ENCODE results near the gene FOXS1.

Gene FOXS1

DNA sequence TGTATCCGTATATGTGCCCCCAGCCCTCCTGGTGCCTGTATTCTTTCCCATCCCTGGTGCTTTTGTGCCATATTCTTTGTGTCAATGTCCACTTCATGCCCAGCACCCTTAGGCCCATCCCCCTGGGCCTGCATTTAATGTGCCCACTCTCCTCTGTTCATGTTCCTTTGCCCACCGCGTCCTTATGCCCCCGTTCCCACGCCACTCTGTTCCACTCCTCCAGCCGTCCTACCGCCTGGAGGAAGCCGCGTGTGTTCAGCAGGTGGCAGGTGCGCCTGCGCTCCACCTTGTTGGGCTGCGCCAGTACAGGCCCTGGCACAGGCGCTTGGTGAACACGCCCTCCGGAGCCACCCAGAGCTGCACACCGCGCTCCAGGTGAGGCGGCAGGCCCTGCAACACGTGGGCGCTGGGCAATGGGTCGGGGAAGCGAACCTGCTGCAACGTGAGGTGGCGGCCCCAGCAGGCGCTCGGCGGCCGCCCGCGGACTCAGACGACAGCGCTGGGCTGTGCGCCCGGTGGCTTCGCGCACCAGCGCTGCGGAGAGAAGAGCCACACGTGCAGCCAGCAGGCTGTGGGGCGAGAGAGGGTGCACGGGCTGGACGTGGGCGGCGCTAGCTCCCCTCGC is 4.0 kb upstream of the FOXS1 start:
- H3K9me2 ChIP-seq (replicated peaks; ENCODE audit: control insufficient read depth, low read length) = no peaks in the 10 kb centered on the region
- H3K36me3 ChIP-seq (ENCODE audit: control insufficient read depth, low read length) = no peaks in the 10 kb centered on the region
- no peak overlapping the region for H3K4me3 ChIP-seq (ENCODE audit: low read length)
- H3K79me2 ChIP-seq (ENCODE audit: control insufficient read depth, low read length) = no peaks in the 10 kb centered on the region
- H3K27me3 ChIP-seq (ENCODE audit: control insufficient read depth, low read length) = peaks cover 3% of the 10 kb centered on the region; the same call in 1 of the 2 replicates
- H3K9me3 ChIP-seq (ENCODE audit: control insufficient read depth, insufficient read depth, low read length) = no peaks in the 10 kb centered on the region
- no peaks in the 10 kb centered on the region for H3K4me1 ChIP-seq (ENCODE audit: control insufficient read depth, low read length)
- no peaks in the 10 kb centered on the region for H4K20me1 ChIP-seq (ENCODE audit: control insufficient read depth, insufficient read depth, low read depth, low read length)
- TF ChIP-seq, protein P1, sequence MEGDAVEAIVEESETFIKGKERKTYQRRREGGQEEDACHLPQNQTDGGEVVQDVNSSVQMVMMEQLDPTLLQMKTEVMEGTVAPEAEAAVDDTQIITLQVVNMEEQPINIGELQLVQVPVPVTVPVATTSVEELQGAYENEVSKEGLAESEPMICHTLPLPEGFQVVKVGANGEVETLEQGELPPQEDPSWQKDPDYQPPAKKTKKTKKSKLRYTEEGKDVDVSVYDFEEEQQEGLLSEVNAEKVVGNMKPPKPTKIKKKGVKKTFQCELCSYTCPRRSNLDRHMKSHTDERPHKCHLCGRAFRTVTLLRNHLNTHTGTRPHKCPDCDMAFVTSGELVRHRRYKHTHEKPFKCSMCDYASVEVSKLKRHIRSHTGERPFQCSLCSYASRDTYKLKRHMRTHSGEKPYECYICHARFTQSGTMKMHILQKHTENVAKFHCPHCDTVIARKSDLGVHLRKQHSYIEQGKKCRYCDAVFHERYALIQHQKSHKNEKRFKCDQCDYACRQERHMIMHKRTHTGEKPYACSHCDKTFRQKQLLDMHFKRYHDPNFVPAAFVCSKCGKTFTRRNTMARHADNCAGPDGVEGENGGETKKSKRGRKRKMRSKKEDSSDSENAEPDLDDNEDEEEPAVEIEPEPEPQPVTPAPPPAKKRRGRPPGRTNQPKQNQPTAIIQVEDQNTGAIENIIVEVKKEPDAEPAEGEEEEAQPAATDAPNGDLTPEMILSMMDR (IDR thresholded peaks at IDR 0.05; ENCODE audit: low read depth, low read length, poor library complexity, severe bottlenecking) = no peak
- TF ChIP-seq EZH2phosphoT487 (IDR thresholded peaks at IDR 0.05; ENCODE audit: borderline replicate concordance, low read length) = no peak
- no peak overlapping the region for H3K4me2 ChIP-seq (ENCODE audit: low read length)
- no peak overlapping the region for H3K27ac ChIP-seq (ENCODE audit: low read depth, low read length)
- no peaks in the 10 kb centered on the region for H3F3A ChIP-seq (ENCODE audit: control insufficient read depth, insufficient read depth)

DNA sequence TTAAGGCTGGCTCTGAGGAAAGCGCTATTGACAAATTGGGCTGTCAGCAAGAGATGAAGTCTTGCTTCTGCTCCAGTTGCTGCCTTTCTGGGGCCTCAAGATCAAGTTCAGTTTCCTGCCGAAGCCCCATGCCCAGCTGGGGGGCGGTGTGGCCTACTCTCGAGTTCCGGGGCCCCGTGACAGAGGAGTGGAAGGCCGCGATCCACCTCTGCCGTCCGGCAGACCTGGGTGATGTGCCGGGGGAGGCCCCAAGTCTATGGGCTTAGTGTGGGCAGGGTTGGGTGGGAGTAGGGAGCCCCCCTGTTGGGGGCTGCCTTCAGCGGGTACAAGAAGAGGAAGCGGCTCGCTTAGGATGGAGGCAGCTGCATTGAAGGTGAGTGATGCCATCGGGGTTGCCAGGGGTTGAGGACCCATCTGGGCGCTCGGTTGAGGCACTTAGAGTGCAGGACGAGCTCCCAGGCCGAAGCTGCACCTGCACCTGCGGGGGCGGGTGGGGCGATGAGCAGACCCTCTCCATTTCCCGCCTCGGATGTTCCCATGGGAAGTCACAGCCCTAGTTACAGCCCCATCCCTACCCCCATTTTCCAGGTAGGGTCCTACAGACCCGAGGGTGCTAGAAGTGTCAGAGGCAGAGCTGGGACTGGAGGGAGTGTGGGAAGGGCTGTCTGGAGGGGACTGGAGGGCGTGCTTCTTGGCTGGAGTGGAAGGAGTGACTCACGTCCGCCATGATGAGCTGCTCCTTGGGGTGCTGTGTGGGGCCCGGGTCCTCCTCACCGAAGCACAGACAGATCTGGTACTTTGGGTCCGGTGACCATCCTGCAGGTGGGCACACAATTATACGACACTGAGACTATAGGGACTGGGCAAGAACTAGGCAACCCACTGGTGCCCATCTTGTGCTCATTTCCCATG is 2.9 kb upstream of the FOXS1 start:
- no peaks in the 10 kb centered on the region; the same call in 1 of the 2 replicates for H3K27me3 ChIP-seq (ENCODE audit: control insufficient read depth, low read length)
- no peak overlapping the region for H3K4me3 ChIP-seq (ENCODE audit: low read length)
- no peaks in the 10 kb centered on the region for H3F3A ChIP-seq (ENCODE audit: control insufficient read depth, insufficient read depth)
- H3K4me2 ChIP-seq (ENCODE audit: low read length) = no peak overlapping the region
- H3K79me2 ChIP-seq (ENCODE audit: control insufficient read depth, low read length) = no peaks in the 10 kb centered on the region
- H3K27ac ChIP-seq (ENCODE audit: low read depth, low read length) = no peak overlapping the region
- no peaks in the 10 kb centered on the region for H3K9me3 ChIP-seq (ENCODE audit: control insufficient read depth, insufficient read depth, low read length)
- no peak for TF ChIP-seq EZH2phosphoT487 (IDR thresholded peaks at IDR 0.05; ENCODE audit: borderline replicate concordance, low read length)
- TF ChIP-seq, protein P1 (IDR thresholded peaks at IDR 0.05; ENCODE audit: low read depth, low read length, poor library complexity, severe bottlenecking) = no peak
- no peaks in the 10 kb centered on the region for H3K4me1 ChIP-seq (ENCODE audit: control insufficient read depth, low read length)
- H3K9me2 ChIP-seq (replicated peaks; ENCODE audit: control insufficient read depth, low read length) = no peaks in the 10 kb centered on the region
- no peaks in the 10 kb centered on the region for H3K36me3 ChIP-seq (ENCODE audit: control insufficient read depth, low read length)
- H4K20me1 ChIP-seq (ENCODE audit: control insufficient read depth, insufficient read depth, low read depth, low read length) = no peaks in the 10 kb centered on the region

DNA sequence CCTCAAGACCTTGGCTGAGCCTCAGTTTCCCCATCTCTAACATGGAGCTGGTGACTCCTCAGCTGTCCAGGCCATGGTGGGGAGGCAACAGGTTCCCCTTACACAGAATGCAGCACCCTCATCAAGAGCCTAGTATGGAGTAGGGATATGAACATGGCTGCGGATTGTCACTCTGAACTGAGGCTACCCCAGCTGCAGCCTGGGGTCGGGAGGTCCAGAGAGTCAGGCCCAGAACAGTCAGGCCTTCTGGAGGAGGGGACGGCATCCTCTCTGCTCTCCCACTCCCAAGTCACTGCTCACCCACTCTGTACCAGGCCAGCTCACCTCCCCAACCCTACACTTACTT is 1.4 kb upstream of the FOXS1 start:
- Histone ChIP-seq H3K79me2 (ENCODE audit: control insufficient read depth, low read length) (no peaks in the 10 kb centered on the region), H3K9me3 (ENCODE audit: control insufficient read depth, insufficient read depth, low read length) (no peaks in the 10 kb centered on the region), H3K4me3 (ENCODE audit: low read length) (no peak overlapping the region), H3K27me3 (ENCODE audit: control insufficient read depth, low read length) (peaks cover under 1% of the 10 kb centered on the region; the same call in 1 of the 2 replicates), H3K9me2 (replicated peaks; ENCODE audit: control insufficient read depth, low read length) (no peaks in the 10 kb centered on the region), H3K4me1 (ENCODE audit: control insufficient read depth, low read length) (peaks cover 6% of the 10 kb centered on the region; the same call in 1 of the 2 replicates), H3K4me2 (ENCODE audit: low read length) (no peak overlapping the region), H3K36me3 (ENCODE audit: control insufficient read depth, low read length) (no peaks in the 10 kb centered on the region), H4K20me1 (ENCODE audit: control insufficient read depth, insufficient read depth, low read depth, low read length) (no peaks in the 10 kb centered on the region), H3F3A (ENCODE audit: control insufficient read depth, insufficient read depth) (no peaks in the 10 kb centered on the region), H3K27ac (ENCODE audit: low read depth, low read length) (no peak overlapping the region)
- TF ChIP-seq, protein P1 (IDR thresholded peaks at IDR 0.05; ENCODE audit: low read depth, low read length, poor library complexity, severe bottlenecking) = peak; percentile 46
- TF ChIP-seq EZH2phosphoT487 (IDR thresholded peaks at IDR 0.05; ENCODE audit: borderline replicate concordance, low read length) = no peak
